HepG2 (cell line): ENCODE measurements around the gene RREB1. TPM values are rescaled to one million over a fixed set of nuclear protein-coding genes. Genes with fewer than 3 reads are reported as not detected.

Experiments used
- FLYWCH1 ChIP-seq: sonication (generic); formaldehyde crosslinking; IDR thresholded peaks from 2 replicates; pipeline ENCODE4 v1.8.1; 2023; ENCODE audit warnings: mild to moderate bottlenecking, missing genetic modification reagents
- GPN1 ChIP-seq: sonication (generic); formaldehyde crosslinking; IDR thresholded peaks from 2 replicates; pipeline ENCODE4 v1.5.1; 2020; ENCODE audit warnings: missing genetic modification reagents, borderline replicate concordance
- POGZ ChIP-seq: sonication (generic); formaldehyde crosslinking; IDR thresholded peaks from 2 replicates; pipeline ENCODE4 v1.4.0; 2020; ENCODE audit warnings: mild to moderate bottlenecking, missing genetic modification reagents
- SIX1 ChIP-seq: sonication (generic); formaldehyde crosslinking; IDR thresholded peaks from 2 replicates; pipeline ENCODE4 v1.4.0; 2020; ENCODE audit warnings: missing genetic modification reagents, borderline replicate concordance
- TSC22D2 ChIP-seq: sonication (generic); formaldehyde crosslinking; IDR thresholded peaks from 2 replicates; pipeline ENCODE4 v1.5.1; 2020; ENCODE audit warnings: missing genetic modification reagents, mild to moderate bottlenecking, borderline replicate concordance
- ZNF710 ChIP-seq: sonication (generic); formaldehyde crosslinking; IDR thresholded peaks from 2 replicates; pipeline ENCODE4 v1.5.0; 2020; ENCODE audit warnings: mild to moderate bottlenecking, missing genetic modification reagents, borderline replicate concordance
- polyA plus RNA-seq, 8 experiments: library from polyadenylated mRNA; depleted of rRNA in 3 of 8; stranded (reverse) in 7 of 8; unstranded in 1 of 8; fragments of >200 nt; fragmentation: Illumina TruSeq in 4 of 8; extraction: Trizol in 4 of 8; gene quantifications; 2 replicates each; pipeline versions ENCODE4 v1.2.1 to v1.2.3, GENCODE V29; 2011 to 2016; ENCODE audit warnings: low read depth in 4 of 8, missing spikeins in 1 of 8, mixed read lengths in 1 of 8; ENCODE audit not compliant: insufficient read depth in 1 of 8
- total RNA-seq, 5 experiments: library from RNA; depleted of rRNA; stranded (reverse); fragments of >200 nt; fragmentation: Illumina TruSeq; extraction: Trizol; gene quantifications; 2 replicates each; pipeline ENCODE4 v1.2.3, GENCODE V29; 2016; ENCODE audit warnings: low read depth in 1 of 5
- TF ChIP-seq, protein P1 (sequence below): sonication (generic); formaldehyde crosslinking; IDR thresholded peaks from 2 replicates; pipeline ENCODE4 v1.5.1; 2020; ENCODE audit warnings: mild to moderate bottlenecking, missing genetic modification reagents, moderate library complexity

Gene RREB1
- total and polyA plus RNA-seq, 2 of the 13 experiments (the other 11 are each of a cell fraction or from before 2014, with no cell fraction given) = 6.1 to 23.2 TPM

GRCh38 chr6:7129784-7130569 lies 22.2 kb downstream of the RREB1 start (continued):
- no peak for TF ChIP-seq ZNF710 (CRISPR knock-in tag)
- peak; percentile 74 for TF ChIP-seq POGZ
- TF ChIP-seq SIX1 = peak; percentile 33; the same call in 1 of the 2 replicates
- TF ChIP-seq GPN1 (CRISPR knock-in tag) = no peak
- no peak for TF ChIP-seq FLYWCH1
- TF ChIP-seq, protein P1, sequence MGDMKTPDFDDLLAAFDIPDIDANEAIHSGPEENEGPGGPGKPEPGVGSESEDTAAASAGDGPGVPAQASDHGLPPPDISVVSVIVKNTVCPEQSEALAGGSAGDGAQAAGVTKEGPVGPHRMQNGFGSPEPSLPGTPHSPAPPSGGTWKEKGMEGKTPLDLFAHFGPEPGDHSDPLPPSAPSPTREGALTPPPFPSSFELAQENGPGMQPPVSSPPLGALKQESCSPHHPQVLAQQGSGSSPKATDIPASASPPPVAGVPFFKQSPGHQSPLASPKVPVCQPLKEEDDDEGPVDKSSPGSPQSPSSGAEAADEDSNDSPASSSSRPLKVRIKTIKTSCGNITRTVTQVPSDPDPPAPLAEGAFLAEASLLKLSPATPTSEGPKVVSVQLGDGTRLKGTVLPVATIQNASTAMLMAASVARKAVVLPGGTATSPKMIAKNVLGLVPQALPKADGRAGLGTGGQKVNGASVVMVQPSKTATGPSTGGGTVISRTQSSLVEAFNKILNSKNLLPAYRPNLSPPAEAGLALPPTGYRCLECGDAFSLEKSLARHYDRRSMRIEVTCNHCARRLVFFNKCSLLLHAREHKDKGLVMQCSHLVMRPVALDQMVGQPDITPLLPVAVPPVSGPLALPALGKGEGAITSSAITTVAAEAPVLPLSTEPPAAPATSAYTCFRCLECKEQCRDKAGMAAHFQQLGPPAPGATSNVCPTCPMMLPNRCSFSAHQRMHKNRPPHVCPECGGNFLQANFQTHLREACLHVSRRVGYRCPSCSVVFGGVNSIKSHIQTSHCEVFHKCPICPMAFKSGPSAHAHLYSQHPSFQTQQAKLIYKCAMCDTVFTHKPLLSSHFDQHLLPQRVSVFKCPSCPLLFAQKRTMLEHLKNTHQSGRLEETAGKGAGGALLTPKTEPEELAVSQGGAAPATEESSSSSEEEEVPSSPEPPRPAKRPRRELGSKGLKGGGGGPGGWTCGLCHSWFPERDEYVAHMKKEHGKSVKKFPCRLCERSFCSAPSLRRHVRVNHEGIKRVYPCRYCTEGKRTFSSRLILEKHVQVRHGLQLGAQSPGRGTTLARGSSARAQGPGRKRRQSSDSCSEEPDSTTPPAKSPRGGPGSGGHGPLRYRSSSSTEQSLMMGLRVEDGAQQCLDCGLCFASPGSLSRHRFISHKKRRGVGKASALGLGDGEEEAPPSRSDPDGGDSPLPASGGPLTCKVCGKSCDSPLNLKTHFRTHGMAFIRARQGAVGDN = peak; percentile 20
- TF ChIP-seq TSC22D2 (CRISPR knock-in tag) = no peak
